GM12878 (cell line): ENCODE measurements around the gene CHPF2. TPM values are rescaled to one million over a fixed set of nuclear protein-coding genes. Genes with fewer than 3 reads are reported as not detected.

Experiments
- ATAC-seq: fragments of 200-7000 bp; cut with Tn5 transposase; 3 replicates; pipeline ENCODE4 v1.9.1; 2020; ENCODE audit warnings: mild to moderate bottlenecking, moderate library complexity
- BruUV-seq: library from RNA; stranded (reverse); fragments of 400-500 nt; replicated peaks from 2 replicates; lab custom pipeline; 2021; lab: Mats Ljungman, UMichigan
- CTCF ChIA-PET: fragments of 300-600 bp; sonication (Branson Sonifier 250); formaldehyde crosslinking; extraction: SDS; loops from one replicate; lab custom pipeline; 2021; ENCODE audit warnings: inconsistent platforms; lab: Yijun Ruan, JAX
- POLR2A ChIA-PET: fragments of 350-600 bp; formaldehyde crosslinking; extraction: SDS; loops from one replicate; lab custom pipeline; 2021; ENCODE audit warnings: inconsistent platforms; lab: Charles Lee
- RAD21 ChIA-PET: fragments of 300-600 bp; sonication (Branson Sonifier 250); formaldehyde crosslinking; loops from one replicate; lab custom pipeline; 2023; ENCODE audit warnings: antibody characterized with exemption; ENCODE audit not compliant: unreplicated experiment; lab: Charles Lee
- SMC1A ChIA-PET: fragments of 300-600 bp; sonication (Branson Sonifier 250); formaldehyde crosslinking; loops from one replicate; lab custom pipeline; 2023; ENCODE audit not compliant: unreplicated experiment, uncharacterized antibody; lab: Charles Lee
- DNase-seq: peaks from one replicate; pipeline ENCODE4 v3.0.0-alpha.2; 2011; ENCODE audit warnings: low read depth, low spot score
- FAIRE-seq: peaks from 3 replicates; lab custom pipeline; 2011; peaks lifted over from hg19 to GRCh38; lab: Jason Lieb, UNC
- H2AFZ ChIP-seq: 2 replicates; pipeline ENCODE4 v1.6.0; 2011; ENCODE audit warnings: low read depth, low read length, control low read depth; ENCODE audit not compliant: control insufficient read depth
- H3K27ac ChIP-seq: 2 replicates; pipeline ENCODE4 v1.5.1; 2011; ENCODE audit warnings: control low read depth; ENCODE audit not compliant: control insufficient read depth, insufficient read depth
- H3K27me3 ChIP-seq, 2 experiments: replicated peaks in 1 of 2; 2 replicates each; pipeline versions ENCODE4 v1.6.0 to v1.6.1; 2011; ENCODE audit warnings: low read length in 1 of 2; ENCODE audit not compliant: control insufficient read depth in 2 of 2, insufficient read depth in 2 of 2
- H3K36me3 ChIP-seq, 2 experiments: 2 replicates each; pipeline ENCODE4 v1.5.1; 2011; ENCODE audit warnings: low read length in 1 of 2; ENCODE audit not compliant: control insufficient read depth in 2 of 2, insufficient read depth in 2 of 2
- H3K4me1 ChIP-seq: 2 replicates; pipeline ENCODE4 v1.6.1; 2011; ENCODE audit warnings: mild to moderate bottlenecking, low read length, moderate library complexity, mixed read lengths; ENCODE audit not compliant: control insufficient read depth, insufficient read depth
- H3K4me2 ChIP-seq: 2 replicates; pipeline ENCODE4 v1.6.0; 2011; ENCODE audit warnings: control low read depth; ENCODE audit not compliant: control insufficient read depth, insufficient read depth
- H3K4me3 ChIP-seq: fragments of 200-600 bp; sonication (generic); 2 replicates; pipeline ENCODE4 v1.5.1; 2016
- H3K79me2 ChIP-seq: 2 replicates; pipeline ENCODE4 v1.6.0; 2011; ENCODE audit warnings: low read length; ENCODE audit not compliant: control insufficient read depth, insufficient read depth
- H3K9ac ChIP-seq: 2 replicates; pipeline ENCODE4 v1.8.0; 2011; ENCODE audit warnings: low read length, control low read depth, mixed read lengths; ENCODE audit not compliant: control insufficient read depth, insufficient read depth
- H3K9me3 ChIP-seq: replicated peaks from 3 replicates; pipeline ENCODE4 v1.5.1; 2011; ENCODE audit warnings: mild to moderate bottlenecking, low read length; ENCODE audit not compliant: control insufficient read depth, insufficient read depth
- H4K20me1 ChIP-seq: 2 replicates; pipeline ENCODE4 v1.6.0; 2011; ENCODE audit not compliant: control insufficient read depth, insufficient read depth
- ATF7 ChIP-seq: fragments of 450-650 bp; IDR thresholded peaks from 2 replicates; pipeline ENCODE4 v1.6.1; 2016; ENCODE audit warnings: low read depth, mild to moderate bottlenecking
- BRCA1 ChIP-seq: IDR thresholded peaks from 2 replicates; pipeline ENCODE4 v1.6.1; 2011; ENCODE audit warnings: low read depth, low read length, improper control_type of control experiment
- CREB1 ChIP-seq: IDR thresholded peaks from 2 replicates; pipeline ENCODE4 v1.6.1; 2012; ENCODE audit warnings: low read depth, mild to moderate bottlenecking, inconsistent platforms
- ESRRA ChIP-seq: IDR thresholded peaks from 2 replicates; pipeline ENCODE4 v1.6.1; 2012; ENCODE audit warnings: mild to moderate bottlenecking, low read length, improper control_type of control experiment
- FOXM1 ChIP-seq: IDR thresholded peaks from 2 replicates; pipeline ENCODE4 v1.6.1; 2012; ENCODE audit warnings: low read depth, mild to moderate bottlenecking, inconsistent platforms, low read length, moderate library complexity
- NFYB ChIP-seq: IDR thresholded peaks from 2 replicates; pipeline ENCODE4 v1.6.1; 2011; ENCODE audit warnings: low read depth, mild to moderate bottlenecking, low read length, improper control_type of control experiment, moderate library complexity; ENCODE audit not compliant: insufficient read depth
- RBBP5 ChIP-seq: fragments of 200-600 bp; sonication (generic); conservative IDR thresholded peaks from 2 replicates; pipeline ENCODE4 v1.6.1; 2016
- RFX5 ChIP-seq: IDR thresholded peaks from 2 replicates; pipeline ENCODE4 v1.6.1; 2011; ENCODE audit warnings: low read depth, low read length, improper control_type of control experiment
- WGBS: methylation state at CpG from one replicate; pipeline ENCODE4 v1.1.6; 2016; ENCODE audit warnings: low lambda C conversion rate; ENCODE audit not compliant: insufficient replicate concordance, insufficient coverage; ENCODE audit errors: missing lambda C conversion rate; 5-methylcytosine and 5-hydroxymethylcytosine counted together
- in situ Hi-C: fragments of 300-500 bp; cut with MboI; formaldehyde crosslinking; loops from 9 replicates; pipeline ENCODE4 v1.14.3; 2018; ENCODE audit warnings: mixed read lengths
- intact Hi-C: fragments of 100-400 bp; cut with micrococcal nuclease; formaldehyde crosslinking; loops from one replicate; pipeline ENCODE4 v1.14.2; 2022; ENCODE audit not compliant: unreplicated experiment
- polyA plus RNA-seq, 11 experiments: library from polyadenylated mRNA; depleted of rRNA in 4 of 11; unstranded in 6 of 11; stranded (reverse) in 5 of 11; fragments of >200 nt; fragmentation: Nextera tagmentation in 4 of 11; fragmentation: Illumina TruSeq in 1 of 11; extraction: Ambion mirVana in 4 of 11; extraction: Trizol in 1 of 11; gene quantifications; 1 replicate in 1 of 11; 2 replicates in 10 of 11; pipeline versions ENCODE4 v1.2.1 to v1.2.3, GENCODE V29; 2011 to 2016; ENCODE audit warnings: inconsistent platforms in 2 of 11, missing spikeins in 2 of 11, low read depth in 1 of 11
- total RNA-seq, 4 experiments: library from RNA; depleted of rRNA in 3 of 4; stranded (reverse); fragments of >200 nt in 3 of 4; fragmentation: Illumina TruSeq in 1 of 4; extraction: Trizol in 1 of 4; gene quantifications; 2 replicates each; pipeline versions ENCODE4 v1.2.1 to v1.2.3, GENCODE V29; 2013 to 2021
- TF ChIP-seq, protein P1 (sequence below): IDR thresholded peaks from 2 replicates; pipeline ENCODE4 v1.6.1; 2012; ENCODE audit warnings: mild to moderate bottlenecking, low read depth, low read length
- TF ChIP-seq, protein P2 (sequence below): fragments of 450-650 bp; IDR thresholded peaks from 2 replicates; pipeline ENCODE4 v1.6.1; 2016; ENCODE audit warnings: mild to moderate bottlenecking

Gene CHPF2
- total and polyA plus RNA-seq, 10 of the 15 experiments (the other 5 are each of a cell fraction or from before 2014, with no cell fraction given): 0.23 to 33.1 (median 11.5) TPM

DNA sequence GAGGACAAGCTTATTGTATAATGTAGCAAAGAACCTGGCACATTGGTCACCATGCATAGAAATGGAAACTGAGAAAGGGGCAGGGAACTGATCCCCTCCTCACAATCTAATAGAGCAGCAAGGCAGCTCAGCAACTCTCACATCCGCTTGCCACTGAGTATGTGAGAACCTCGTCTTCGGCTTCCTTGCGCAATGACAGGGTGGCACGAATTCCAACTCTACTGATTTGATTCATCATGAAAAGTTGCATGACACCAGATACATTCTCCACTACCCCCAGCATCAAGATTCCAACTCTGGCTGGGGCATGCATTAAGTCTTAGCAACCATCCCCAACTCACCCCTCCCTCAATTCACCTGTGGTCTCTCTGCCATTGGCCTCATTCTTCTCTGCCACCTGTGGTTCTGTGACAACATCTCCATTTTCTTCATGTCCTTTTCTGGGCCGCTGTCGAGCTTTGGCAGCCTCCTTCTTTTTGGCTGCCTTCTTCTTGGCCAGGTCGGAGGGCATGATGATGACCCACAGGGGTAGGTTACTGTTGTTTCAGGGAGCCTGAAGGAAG, 6.3 kb upstream of the CHPF2 start:
- ATAC-seq: no peak
- peak overlapping the region; percentile 82 for H3K4me2 ChIP-seq
- H4K20me1 ChIP-seq: no peaks in the 10 kb centered on the region
- H3K27me3 ChIP-seq: no peaks in the 10 kb centered on the region
- H3K9ac ChIP-seq: peak overlapping the region; percentile 62
- H3K36me3 ChIP-seq: peaks cover 9 to 24% of the 10 kb centered on the region in 2 experiments
- intact Hi-C loops: loop anchor here (5.0 kb wide), 1 partner anchor 116 kb away; the partner anchor contains the start of gene NUB1
- peak overlapping the region; percentile 89 for H3K4me3 ChIP-seq
- DNase-seq: no peak
- H2AFZ ChIP-seq: no peak overlapping the region
- ChIA-PET SMC1A (interaction anchor here (2.6 kb wide), 1 partner anchor 18 kb away, joined by 24 read pairs; no protein-coding TSS in a partner anchor), CTCF (interaction anchor here (1.6 to 5.1 kb wide), 4 partner anchors 11 to 102 kb away, joined by 6 to 56 read pairs (median 10); no protein-coding TSS in a partner anchor), RAD21 (interaction anchor here (2.4 kb wide), 1 partner anchor 17 kb away, joined by 17 read pairs; no protein-coding TSS in a partner anchor), POLR2A (interaction anchor here (0.5 to 0.6 kb wide), 2 partner anchors 78 to 132 kb away, joined by 3 to 7 read pairs; no protein-coding TSS in a partner anchor)
- no peaks in the 10 kb centered on the region for H3K9me3 ChIP-seq
- TF ChIP-seq, protein P1, sequence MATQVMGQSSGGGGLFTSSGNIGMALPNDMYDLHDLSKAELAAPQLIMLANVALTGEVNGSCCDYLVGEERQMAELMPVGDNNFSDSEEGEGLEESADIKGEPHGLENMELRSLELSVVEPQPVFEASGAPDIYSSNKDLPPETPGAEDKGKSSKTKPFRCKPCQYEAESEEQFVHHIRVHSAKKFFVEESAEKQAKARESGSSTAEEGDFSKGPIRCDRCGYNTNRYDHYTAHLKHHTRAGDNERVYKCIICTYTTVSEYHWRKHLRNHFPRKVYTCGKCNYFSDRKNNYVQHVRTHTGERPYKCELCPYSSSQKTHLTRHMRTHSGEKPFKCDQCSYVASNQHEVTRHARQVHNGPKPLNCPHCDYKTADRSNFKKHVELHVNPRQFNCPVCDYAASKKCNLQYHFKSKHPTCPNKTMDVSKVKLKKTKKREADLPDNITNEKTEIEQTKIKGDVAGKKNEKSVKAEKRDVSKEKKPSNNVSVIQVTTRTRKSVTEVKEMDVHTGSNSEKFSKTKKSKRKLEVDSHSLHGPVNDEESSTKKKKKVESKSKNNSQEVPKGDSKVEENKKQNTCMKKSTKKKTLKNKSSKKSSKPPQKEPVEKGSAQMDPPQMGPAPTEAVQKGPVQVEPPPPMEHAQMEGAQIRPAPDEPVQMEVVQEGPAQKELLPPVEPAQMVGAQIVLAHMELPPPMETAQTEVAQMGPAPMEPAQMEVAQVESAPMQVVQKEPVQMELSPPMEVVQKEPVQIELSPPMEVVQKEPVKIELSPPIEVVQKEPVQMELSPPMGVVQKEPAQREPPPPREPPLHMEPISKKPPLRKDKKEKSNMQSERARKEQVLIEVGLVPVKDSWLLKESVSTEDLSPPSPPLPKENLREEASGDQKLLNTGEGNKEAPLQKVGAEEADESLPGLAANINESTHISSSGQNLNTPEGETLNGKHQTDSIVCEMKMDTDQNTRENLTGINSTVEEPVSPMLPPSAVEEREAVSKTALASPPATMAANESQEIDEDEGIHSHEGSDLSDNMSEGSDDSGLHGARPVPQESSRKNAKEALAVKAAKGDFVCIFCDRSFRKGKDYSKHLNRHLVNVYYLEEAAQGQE: no peak
- TF ChIP-seq ESRRA: no peak
- TF ChIP-seq FOXM1: no peak
- no peak for TF ChIP-seq RBBP5
- TF ChIP-seq, protein P2, sequence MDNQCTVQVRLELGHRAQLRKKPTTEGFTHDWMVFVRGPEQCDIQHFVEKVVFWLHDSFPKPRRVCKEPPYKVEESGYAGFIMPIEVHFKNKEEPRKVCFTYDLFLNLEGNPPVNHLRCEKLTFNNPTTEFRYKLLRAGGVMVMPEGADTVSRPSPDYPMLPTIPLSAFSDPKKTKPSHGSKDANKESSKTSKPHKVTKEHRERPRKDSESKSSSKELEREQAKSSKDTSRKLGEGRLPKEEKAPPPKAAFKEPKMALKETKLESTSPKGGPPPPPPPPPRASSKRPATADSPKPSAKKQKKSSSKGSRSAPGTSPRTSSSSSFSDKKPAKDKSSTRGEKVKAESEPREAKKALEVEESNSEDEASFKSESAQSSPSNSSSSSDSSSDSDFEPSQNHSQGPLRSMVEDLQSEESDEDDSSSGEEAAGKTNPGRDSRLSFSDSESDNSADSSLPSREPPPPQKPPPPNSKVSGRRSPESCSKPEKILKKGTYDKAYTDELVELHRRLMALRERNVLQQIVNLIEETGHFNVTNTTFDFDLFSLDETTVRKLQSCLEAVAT: no peak
- no peak for TF ChIP-seq BRCA1
- no peak for TF ChIP-seq ATF7
- TF ChIP-seq CREB1: no peak
- TF ChIP-seq RFX5: no peak
- no peak for TF ChIP-seq NFYB
- H3K4me1 ChIP-seq: no peaks in the 10 kb centered on the region
- no peak overlapping the region; the same call in 1 of the 2 replicates for H3K27ac ChIP-seq
- no TSS peak for BruUV-seq
- no peak for FAIRE-seq
- whole genome bisulfite sequencing: 51% methylated on average over 8 of the region's 8 CpGs
- H3K79me2 ChIP-seq: peaks cover 15% of the 10 kb centered on the region
- in situ Hi-C loops: no loop called here
